Measurements from ENCODE around the gene WWOX. TPM values are rescaled to one million over a fixed set of nuclear protein-coding genes. Genes with fewer than 3 reads are reported as not detected.

The WWOX gene
- total RNA-seq, 1 donor from 2014 or later: 18.6 TPM

- H3K4me1 Mint-ChIP-seq (ENCODE audit: unreplicated experiment): peaks cover 4% of the 10 kb centered on the region
- no peak overlapping the region for H3K4me3 Mint-ChIP-seq (ENCODE audit: unreplicated experiment)
- H3K36me3 Mint-ChIP-seq (ENCODE audit: low read depth, unreplicated experiment): no peaks in the 10 kb centered on the region
- H3K27ac Mint-ChIP-seq (ENCODE audit: unreplicated experiment): no peak overlapping the region
- no peaks in the 10 kb centered on the region for H3K9me3 Mint-ChIP-seq (ENCODE audit: unreplicated experiment)
- no peak for TF ChIP-seq CTCF (IDR thresholded peaks at IDR 0.05; ENCODE audit: unreplicated experiment)
- no peaks in the 10 kb centered on the region for H3K27me3 Mint-ChIP-seq (ENCODE audit: unreplicated experiment)
- DNase-seq (ENCODE audit: low spot score): no peak
These were observed 984.2 kb downstream of the WWOX start for GRCh38 chr16:79083508-79084299.

GRCh38 chr16:79088971-79089370 lies 989.5 kb downstream of the WWOX start:
- Mint-ChIP-seq H3K9me3 (ENCODE audit: unreplicated experiment) (no peaks in the 10 kb centered on the region), H3K36me3 (ENCODE audit: low read depth, unreplicated experiment) (no peaks in the 10 kb centered on the region), H3K27me3 (ENCODE audit: unreplicated experiment) (peaks cover 1% of the 10 kb centered on the region), H3K27ac (ENCODE audit: unreplicated experiment) (no peak overlapping the region), H3K4me1 (ENCODE audit: unreplicated experiment) (peaks cover 18% of the 10 kb centered on the region), H3K4me3 (ENCODE audit: unreplicated experiment) (no peak overlapping the region)
- no peak for DNase-seq (ENCODE audit: low spot score)
- TF ChIP-seq CTCF (IDR thresholded peaks at IDR 0.05; ENCODE audit: unreplicated experiment): no peak

DNA sequence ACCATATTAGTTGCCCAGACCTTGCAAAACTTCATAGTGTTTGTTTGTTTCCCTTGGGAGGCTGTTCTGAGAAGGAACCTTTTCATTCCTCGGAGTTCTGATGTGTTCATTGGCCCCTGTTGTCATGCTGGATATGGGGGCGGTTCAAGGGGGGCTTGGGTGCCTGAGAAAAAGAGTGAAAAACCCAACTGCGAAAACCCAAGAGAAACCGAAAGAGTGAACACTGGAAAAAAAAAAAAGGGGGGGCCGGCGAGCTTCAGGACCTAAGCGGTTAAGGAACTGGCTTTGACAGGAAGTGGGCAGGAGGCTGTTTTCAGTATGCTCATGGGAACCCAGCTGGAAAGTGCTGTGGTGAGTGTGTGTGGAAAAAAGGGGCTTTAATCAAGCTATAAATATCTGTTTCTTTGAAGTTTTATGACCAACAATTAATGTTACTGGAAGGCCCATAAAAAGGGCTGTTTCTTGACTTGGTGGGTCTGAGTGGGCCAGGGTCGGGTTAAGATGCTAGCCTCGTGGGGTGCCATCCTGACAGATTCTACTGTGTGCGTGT lies 990.4 kb downstream of the WWOX start:
- H3K9me3 Mint-ChIP-seq (ENCODE audit: unreplicated experiment): no peaks in the 10 kb centered on the region
- H3K27ac Mint-ChIP-seq (ENCODE audit: unreplicated experiment): no peak overlapping the region
- no peak overlapping the region for H3K4me3 Mint-ChIP-seq (ENCODE audit: unreplicated experiment)
- peaks cover 1% of the 10 kb centered on the region for H3K27me3 Mint-ChIP-seq (ENCODE audit: unreplicated experiment)
- TF ChIP-seq CTCF (IDR thresholded peaks at IDR 0.05; ENCODE audit: unreplicated experiment): no peak
- peaks cover 17% of the 10 kb centered on the region for H3K4me1 Mint-ChIP-seq (ENCODE audit: unreplicated experiment)
- no peaks in the 10 kb centered on the region for H3K36me3 Mint-ChIP-seq (ENCODE audit: low read depth, unreplicated experiment)
- no peak for DNase-seq (ENCODE audit: low spot score)

DNA sequence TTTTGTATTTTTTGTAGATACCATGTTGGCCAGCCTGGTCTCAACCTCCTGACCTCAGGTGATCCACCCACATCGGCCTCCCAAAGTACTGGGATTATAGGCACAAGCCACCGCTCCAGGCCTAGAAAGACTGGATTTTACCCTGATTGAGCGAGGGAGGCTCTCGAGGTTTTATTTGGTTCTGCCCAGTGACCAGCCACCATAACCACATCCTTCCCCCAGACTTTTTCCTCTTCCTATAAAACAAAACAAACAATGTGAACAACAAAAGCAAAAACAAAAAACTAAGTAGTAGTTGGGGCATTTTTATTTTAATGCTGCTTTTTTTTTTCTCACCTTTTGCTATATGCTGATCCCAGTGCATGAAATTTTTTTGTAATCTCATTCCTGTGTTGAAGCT lies 991.5 kb downstream of the WWOX start:
- Mint-ChIP-seq H3K4me1 (ENCODE audit: unreplicated experiment) (peaks cover 17% of the 10 kb centered on the region), H3K36me3 (ENCODE audit: low read depth, unreplicated experiment) (no peaks in the 10 kb centered on the region), H3K27ac (ENCODE audit: unreplicated experiment) (no peak overlapping the region), H3K9me3 (ENCODE audit: unreplicated experiment) (no peaks in the 10 kb centered on the region), H3K4me3 (ENCODE audit: unreplicated experiment) (no peak overlapping the region), H3K27me3 (ENCODE audit: unreplicated experiment) (peaks cover 1% of the 10 kb centered on the region)
- DNase-seq (ENCODE audit: low spot score): no peak
- no peak for TF ChIP-seq CTCF (IDR thresholded peaks at IDR 0.05; ENCODE audit: unreplicated experiment)

DNA sequence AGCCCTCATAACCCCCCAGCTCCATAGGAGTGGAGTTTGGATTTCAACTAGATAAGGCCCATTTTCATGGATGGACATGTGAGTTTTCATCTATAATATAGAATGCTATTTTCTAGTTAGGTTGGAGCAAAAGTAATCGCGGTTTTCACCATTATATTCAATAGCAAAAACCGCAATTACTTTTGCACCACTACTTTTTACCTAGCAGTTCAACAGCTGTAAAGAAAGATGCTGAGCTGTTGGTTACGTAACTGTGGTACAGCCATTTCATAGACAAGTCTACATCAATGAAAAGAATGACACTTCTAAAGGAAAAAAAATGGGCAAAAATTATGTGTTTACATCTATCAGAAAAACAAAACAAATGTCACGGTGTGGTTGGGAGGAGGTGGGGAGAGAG lies 993.4 kb downstream of the WWOX start:
- H3K27me3 Mint-ChIP-seq (ENCODE audit: unreplicated experiment): peaks cover 1% of the 10 kb centered on the region
- no peaks in the 10 kb centered on the region for H3K9me3 Mint-ChIP-seq (ENCODE audit: unreplicated experiment)
- H3K27ac Mint-ChIP-seq (ENCODE audit: unreplicated experiment): no peak overlapping the region
- no peak for TF ChIP-seq CTCF (IDR thresholded peaks at IDR 0.05; ENCODE audit: unreplicated experiment)
- DNase-seq (ENCODE audit: low spot score): no peak
- H3K36me3 Mint-ChIP-seq (ENCODE audit: low read depth, unreplicated experiment): no peaks in the 10 kb centered on the region
- H3K4me1 Mint-ChIP-seq (ENCODE audit: unreplicated experiment): peaks cover 20% of the 10 kb centered on the region
- H3K4me3 Mint-ChIP-seq (ENCODE audit: unreplicated experiment): no peak overlapping the region
